GM12878 (cell line): ENCODE results near the gene SMG9. TPM values are rescaled to one million over a fixed set of nuclear protein-coding genes. Genes with fewer than 3 reads are reported as not detected.

ENCODE experiments used
- ATAC-seq: fragments of 200-7000 bp; cut with Tn5 transposase; 3 replicates; pipeline ENCODE4 v1.9.1; 2020; ENCODE audit warnings: mild to moderate bottlenecking, moderate library complexity
- BruUV-seq: library from RNA; stranded (reverse); fragments of 400-500 nt; replicated peaks from 2 replicates; lab custom pipeline; 2021; lab: Mats Ljungman, UMichigan
- CTCF ChIA-PET: fragments of 300-600 bp; sonication (Branson Sonifier 250); formaldehyde crosslinking; extraction: SDS; loops from one replicate; lab custom pipeline; 2021; ENCODE audit warnings: inconsistent platforms; lab: Yijun Ruan, JAX
- POLR2A ChIA-PET: fragments of 350-600 bp; formaldehyde crosslinking; extraction: SDS; loops from one replicate; lab custom pipeline; 2021; ENCODE audit warnings: inconsistent platforms; lab: Charles Lee
- RAD21 ChIA-PET: fragments of 300-600 bp; sonication (Branson Sonifier 250); formaldehyde crosslinking; loops from one replicate; lab custom pipeline; 2023; ENCODE audit warnings: antibody characterized with exemption; ENCODE audit not compliant: unreplicated experiment; lab: Charles Lee
- SMC1A ChIA-PET: fragments of 300-600 bp; sonication (Branson Sonifier 250); formaldehyde crosslinking; loops from one replicate; lab custom pipeline; 2023; ENCODE audit not compliant: unreplicated experiment, uncharacterized antibody; lab: Charles Lee
- DNase-seq: peaks from one replicate; pipeline ENCODE4 v3.0.0-alpha.2; 2011; ENCODE audit warnings: low read depth, low spot score
- FAIRE-seq: peaks from 3 replicates; lab custom pipeline; 2011; peaks lifted over from hg19 to GRCh38; lab: Jason Lieb, UNC
- H2AFZ ChIP-seq: 2 replicates; pipeline ENCODE4 v1.6.0; 2011; ENCODE audit warnings: low read depth, low read length, control low read depth; ENCODE audit not compliant: control insufficient read depth
- H3K27ac ChIP-seq: 2 replicates; pipeline ENCODE4 v1.5.1; 2011; ENCODE audit warnings: control low read depth; ENCODE audit not compliant: control insufficient read depth, insufficient read depth
- H3K27me3 ChIP-seq, 2 experiments: replicated peaks in 1 of 2; 2 replicates each; pipeline versions ENCODE4 v1.6.0 to v1.6.1; 2011; ENCODE audit warnings: low read length in 1 of 2; ENCODE audit not compliant: control insufficient read depth in 2 of 2, insufficient read depth in 2 of 2
- H3K36me3 ChIP-seq, 2 experiments: 2 replicates each; pipeline ENCODE4 v1.5.1; 2011; ENCODE audit warnings: low read length in 1 of 2; ENCODE audit not compliant: control insufficient read depth in 2 of 2, insufficient read depth in 2 of 2
- H3K4me1 ChIP-seq: 2 replicates; pipeline ENCODE4 v1.6.1; 2011; ENCODE audit warnings: mild to moderate bottlenecking, low read length, moderate library complexity, mixed read lengths; ENCODE audit not compliant: control insufficient read depth, insufficient read depth
- H3K4me2 ChIP-seq: 2 replicates; pipeline ENCODE4 v1.6.0; 2011; ENCODE audit warnings: control low read depth; ENCODE audit not compliant: control insufficient read depth, insufficient read depth
- H3K4me3 ChIP-seq: fragments of 200-600 bp; sonication (generic); 2 replicates; pipeline ENCODE4 v1.5.1; 2016
- H3K79me2 ChIP-seq: 2 replicates; pipeline ENCODE4 v1.6.0; 2011; ENCODE audit warnings: low read length; ENCODE audit not compliant: control insufficient read depth, insufficient read depth
- H3K9ac ChIP-seq: 2 replicates; pipeline ENCODE4 v1.8.0; 2011; ENCODE audit warnings: low read length, control low read depth, mixed read lengths; ENCODE audit not compliant: control insufficient read depth, insufficient read depth
- H3K9me3 ChIP-seq: replicated peaks from 3 replicates; pipeline ENCODE4 v1.5.1; 2011; ENCODE audit warnings: mild to moderate bottlenecking, low read length; ENCODE audit not compliant: control insufficient read depth, insufficient read depth
- H4K20me1 ChIP-seq: 2 replicates; pipeline ENCODE4 v1.6.0; 2011; ENCODE audit not compliant: control insufficient read depth, insufficient read depth
- BACH1 ChIP-seq: fragments of 450-650 bp; IDR thresholded peaks from 2 replicates; pipeline ENCODE4 v1.6.1; 2017; ENCODE audit warnings: mild to moderate bottlenecking, borderline replicate concordance
- BCLAF1 ChIP-seq: fragments of 450-650 bp; IDR thresholded peaks from 2 replicates; pipeline ENCODE4 v1.6.1; 2017; ENCODE audit warnings: antibody characterized with exemption, mild to moderate bottlenecking, moderate library complexity
- BMI1 ChIP-seq: fragments of 450-650 bp; IDR thresholded peaks from 2 replicates; pipeline ENCODE4 v1.6.1; 2016; ENCODE audit warnings: mild to moderate bottlenecking, moderate library complexity, borderline replicate concordance
- HDAC2 ChIP-seq: fragments of 200-600 bp; sonication (generic); IDR thresholded peaks from 2 replicates; pipeline ENCODE4 v1.6.1; 2017
- IKZF1 ChIP-seq: fragments of 450-650 bp; conservative IDR thresholded peaks from 2 replicates; pipeline ENCODE4 v1.6.1; 2017; ENCODE audit warnings: antibody characterized with exemption, mild to moderate bottlenecking
- POLR2AphosphoS5 ChIP-seq: IDR thresholded peaks from 2 replicates; pipeline ENCODE4 v1.6.1; 2011; ENCODE audit warnings: mild to moderate bottlenecking, low read length, inconsistent platforms
- RFX5 ChIP-seq: IDR thresholded peaks from 2 replicates; pipeline ENCODE4 v1.6.1; 2011; ENCODE audit warnings: low read depth, low read length, improper control_type of control experiment
- SREBF1 ChIP-seq: IDR thresholded peaks from 2 replicates; pipeline ENCODE4 v1.6.1; 2012; ENCODE audit warnings: mild to moderate bottlenecking, low read length
- WRNIP1 ChIP-seq: IDR thresholded peaks from 2 replicates; pipeline ENCODE4 v1.6.1; 2011; ENCODE audit warnings: low read depth, low read length, improper control_type of control experiment, borderline replicate concordance
- YY1 ChIP-seq: IDR thresholded peaks from 2 replicates; pipeline ENCODE4 v1.6.1; 2011; ENCODE audit warnings: low read depth, mild to moderate bottlenecking, low read length
- ZNF687 ChIP-seq: fragments of 450-650 bp; IDR thresholded peaks from 2 replicates; pipeline ENCODE4 v1.6.1; 2017; ENCODE audit warnings: mild to moderate bottlenecking, moderate library complexity
- WGBS: methylation state at CpG from one replicate; pipeline ENCODE4 v1.1.6; 2016; ENCODE audit warnings: low lambda C conversion rate; ENCODE audit not compliant: insufficient replicate concordance, insufficient coverage; ENCODE audit errors: missing lambda C conversion rate; 5-methylcytosine and 5-hydroxymethylcytosine counted together
- in situ Hi-C: fragments of 300-500 bp; cut with MboI; formaldehyde crosslinking; loops from 9 replicates; pipeline ENCODE4 v1.14.3; 2018; ENCODE audit warnings: mixed read lengths
- intact Hi-C: fragments of 100-400 bp; cut with micrococcal nuclease; formaldehyde crosslinking; loops from one replicate; pipeline ENCODE4 v1.14.2; 2022; ENCODE audit not compliant: unreplicated experiment
- polyA plus RNA-seq, 11 experiments: library from polyadenylated mRNA; depleted of rRNA in 4 of 11; unstranded in 6 of 11; stranded (reverse) in 5 of 11; fragments of >200 nt; fragmentation: Nextera tagmentation in 4 of 11; fragmentation: Illumina TruSeq in 1 of 11; extraction: Ambion mirVana in 4 of 11; extraction: Trizol in 1 of 11; gene quantifications; 1 replicate in 1 of 11; 2 replicates in 10 of 11; pipeline versions ENCODE4 v1.2.1 to v1.2.3, GENCODE V29; 2011 to 2016; ENCODE audit warnings: inconsistent platforms in 2 of 11, missing spikeins in 2 of 11, low read depth in 1 of 11
- total RNA-seq, 4 experiments: library from RNA; depleted of rRNA in 3 of 4; stranded (reverse); fragments of >200 nt in 3 of 4; fragmentation: Illumina TruSeq in 1 of 4; extraction: Trizol in 1 of 4; gene quantifications; 2 replicates each; pipeline versions ENCODE4 v1.2.1 to v1.2.3, GENCODE V29; 2013 to 2021

SMG9 gene
- total and polyA plus RNA-seq, 10 of the 15 experiments (the other 5 are each of a cell fraction or from before 2014, with no cell fraction given) = 0.69 to 52.2 (median 28.1) TPM

GRCh38 chr19:43779147-43779819 lies 24.5 kb upstream of the SMG9 start:
- H2AFZ ChIP-seq = no peak overlapping the region
- POLR2A ChIA-PET = interaction anchor here (0.6 to 8.4 kb wide), 9 partner anchors 19 to 184 kb away, joined by 3 to 389 read pairs (median 3); partner anchors contain the start of genes IRGQ, SMG9 and ZNF45
- no peak for DNase-seq
- CTCF ChIA-PET = interaction anchor here (1.0 to 9.2 kb wide), 6 partner anchors 11 to 111 kb away, joined by 3 to 324 read pairs (median 28); partner anchors contain the start of gene SMG9
- SMC1A ChIA-PET = interaction anchor here (1.0 to 8.3 kb wide), 7 partner anchors 19 to 254 kb away, joined by 3 to 325 read pairs (median 11); partner anchors contain the start of genes PLAUR and SMG9
- in situ Hi-C loops = no loop called here
- H3K9ac ChIP-seq = peak overlapping the region; percentile 88
- peaks cover 64% of the 10 kb centered on the region for H3K79me2 ChIP-seq
- TSS peak; percentile 58 for BruUV-seq
- intact Hi-C loops = loop anchor here (2.0 kb wide), 1 partner anchor 110 kb away; no protein-coding TSS in a partner anchor
- TF ChIP-seq ZNF687 (peak; percentile 62), BCLAF1 (no peak), WRNIP1 (0 out of 2 replicates have a peak, but pooled peaks have one; percentile 74), IKZF1 (peak; percentile 24; the same call in 1 of the 2 replicates), POLR2AphosphoS5 (0 out of 2 replicates have a peak, but pooled peaks have one; percentile 42), BACH1 (peak; percentile 46; the same call in 1 of the 2 replicates), RFX5 (no peak), YY1 (0 out of 2 replicates have a peak, but pooled peaks have one; percentile 28), SREBF1 (no peak), BMI1 (peak; percentile 48; the same call in 1 of the 2 replicates), HDAC2 (no peak)
- ATAC-seq = peak; percentile 8; the same call in 2 of the 3 replicates
- no peaks in the 10 kb centered on the region for H3K9me3 ChIP-seq
- peaks cover 63% of the 10 kb centered on the region for H3K4me1 ChIP-seq
- H3K4me2 ChIP-seq = peak overlapping the region; percentile 83
- peaks cover 0 to 4% of the 10 kb centered on the region in 2 experiments; a peak in 1 of 4 replicates for H3K36me3 ChIP-seq
- no peaks in the 10 kb centered on the region for H4K20me1 ChIP-seq
- H3K27me3 ChIP-seq = no peaks in the 10 kb centered on the region
- 26% methylated on average over 16 of the region's 16 CpGs for WGBS
- peak overlapping the region; percentile 100 for H3K4me3 ChIP-seq
- peak overlapping the region; percentile 95 for H3K27ac ChIP-seq
- RAD21 ChIA-PET = interaction anchor here (0.9 to 7.4 kb wide), 8 partner anchors 9 to 110 kb away, joined by 3 to 148 read pairs (median 57); partner anchors contain the start of genes PLAUR and SMG9
- no peak for FAIRE-seq
